HepG2 (cell line): ENCODE measurements around the gene CUEDC2. TPM values are rescaled to one million over a fixed set of nuclear protein-coding genes. Genes with fewer than 3 reads are reported as not detected.

ENCODE experiments used
- CTCF ChIP-seq: sonication (generic); formaldehyde crosslinking; IDR thresholded peaks from 2 replicates; pipeline ENCODE4 v1.5.0; 2020; ENCODE audit warnings: mild to moderate bottlenecking, missing genetic modification reagents, moderate library complexity
- ELF3 ChIP-seq: IDR thresholded peaks from 2 replicates; pipeline ENCODE4 v1.6.1; 2016; ENCODE audit warnings: missing genetic modification reagents, missing compliant biosample characterization
- HNRNPLL ChIP-seq: fragments of 200-400 bp; formaldehyde crosslinking; IDR thresholded peaks from 2 replicates; pipeline ENCODE4 v1.6.1; 2017; ENCODE audit warnings: mild to moderate bottlenecking, low read depth, low read length; ENCODE audit not compliant: poor library complexity, severe bottlenecking
- LCORL ChIP-seq, 2 experiments: fragments of 450-650 bp in 1 of 2; sonication (generic) in 1 of 2; formaldehyde crosslinking in 1 of 2; IDR thresholded peaks; 2 replicates each; pipeline versions ENCODE4 v1.5.0 to v1.6.1; 2017 to 2020; ENCODE audit warnings: antibody characterized with exemption in 1 of 2, missing genetic modification reagents in 1 of 2
- NCOA2 ChIP-seq: sonication (generic); formaldehyde crosslinking; IDR thresholded peaks from 2 replicates; pipeline ENCODE4 v1.8.0; 2022; ENCODE audit warnings: inconsistent platforms
- NFIC ChIP-seq: IDR thresholded peaks from 2 replicates; pipeline ENCODE4 v1.6.1; 2012; ENCODE audit warnings: mild to moderate bottlenecking, low read length, inconsistent platforms
- RAD21 ChIP-seq: fragments of 450-650 bp; formaldehyde crosslinking; IDR thresholded peaks from 2 replicates; pipeline ENCODE4 v1.5.0; 2020; ENCODE audit warnings: mild to moderate bottlenecking
- SALL1 ChIP-seq: sonication (generic); formaldehyde crosslinking; IDR thresholded peaks from 2 replicates; pipeline ENCODE4 v1.8.0; 2022; ENCODE audit warnings: mild to moderate bottlenecking, missing genetic modification reagents
- THRA ChIP-seq: sonication (generic); formaldehyde crosslinking; IDR thresholded peaks from 2 replicates; pipeline ENCODE4 v1.4.0; 2020; ENCODE audit warnings: missing genetic modification reagents, borderline replicate concordance
- ZMYM4 ChIP-seq: sonication (generic); formaldehyde crosslinking; IDR thresholded peaks from 2 replicates; pipeline ENCODE4 v1.8.1; 2023; ENCODE audit warnings: mild to moderate bottlenecking, missing genetic modification reagents
- ZNF574 ChIP-seq: sonication (generic); formaldehyde crosslinking; IDR thresholded peaks from 2 replicates; pipeline ENCODE4 v1.4.0; 2020; ENCODE audit warnings: missing genetic modification reagents
- ZNF724P ChIP-seq: sonication (generic); formaldehyde crosslinking; IDR thresholded peaks from 2 replicates; pipeline ENCODE4 v1.8.0; 2022; ENCODE audit warnings: missing genetic modification reagents, borderline replicate concordance
- ZNF788 ChIP-seq: sonication (generic); formaldehyde crosslinking; IDR thresholded peaks from 2 replicates; pipeline ENCODE4 v1.5.0; 2020; ENCODE audit warnings: mild to moderate bottlenecking, missing genetic modification reagents, borderline replicate concordance
- ZSCAN22 ChIP-seq: sonication (generic); formaldehyde crosslinking; IDR thresholded peaks from 2 replicates; pipeline ENCODE4 v1.4.0; 2020; ENCODE audit warnings: mild to moderate bottlenecking, missing genetic modification reagents
- polyA plus RNA-seq, 8 experiments: library from polyadenylated mRNA; depleted of rRNA in 3 of 8; stranded (reverse) in 7 of 8; unstranded in 1 of 8; fragments of >200 nt; fragmentation: Illumina TruSeq in 4 of 8; extraction: Trizol in 4 of 8; gene quantifications; 2 replicates each; pipeline versions ENCODE4 v1.2.1 to v1.2.3, GENCODE V29; 2011 to 2016; ENCODE audit warnings: low read depth in 4 of 8, missing spikeins in 1 of 8, mixed read lengths in 1 of 8; ENCODE audit not compliant: insufficient read depth in 1 of 8
- total RNA-seq, 5 experiments: library from RNA; depleted of rRNA; stranded (reverse); fragments of >200 nt; fragmentation: Illumina TruSeq; extraction: Trizol; gene quantifications; 2 replicates each; pipeline ENCODE4 v1.2.3, GENCODE V29; 2016; ENCODE audit warnings: low read depth in 1 of 5
- TF ChIP-seq, protein P1 (sequence below): sonication (generic); formaldehyde crosslinking; IDR thresholded peaks from 2 replicates; pipeline ENCODE4 v1.8.0; 2023; ENCODE audit warnings: mild to moderate bottlenecking, missing genetic modification reagents
- TF ChIP-seq, protein P2 (sequence below), 2 experiments: sonication (generic) in 1 of 2; formaldehyde crosslinking in 1 of 2; IDR thresholded peaks; 2 replicates each; pipeline versions ENCODE4 v1.4.0 to v1.6.1; 2016 to 2020; ENCODE audit warnings: borderline replicate concordance in 1 of 2, low read depth in 1 of 2, mild to moderate bottlenecking in 1 of 2, missing genetic modification reagents in 1 of 2

Gene CUEDC2
- total and polyA plus RNA-seq, 2 of the 13 experiments (the other 11 are each of a cell fraction or from before 2014, with no cell fraction given), result 13.1 to 18.4 TPM

GRCh38 chr10:102399217-102400021, 33.0 kb downstream of the CUEDC2 start (continued):
- TF ChIP-seq ZNF574 (CRISPR knock-in tag) (peak; percentile 97), NFIC (no peak), SALL1 (peak; percentile 82), HNRNPLL (peak; percentile 92), NCOA2 (CRISPR knock-in tag) (peak; percentile 66; the same call in 1 of the 2 replicates), RAD21 (CRISPR knock-in tag) (peak; percentile 94), CTCF (CRISPR knock-in tag) (peak; percentile 99), ELF3 (CRISPR knock-in tag) (peak; percentile 82), ZSCAN22 (CRISPR knock-in tag) (no peak), ZNF788 (CRISPR knock-in tag) (peak; percentile 96), LCORL (IDR thresholded peaks at IDR 0.05) (no peak), LCORL (CRISPR knock-in tag; IDR thresholded peaks at IDR 0.05) (peak; percentile 90), ZMYM4 (CRISPR knock-in tag) (peak; percentile 76), THRA (CRISPR knock-in tag) (peak; percentile 54; the same call in 1 of the 2 replicates), ZNF724P (CRISPR knock-in tag) (no peak)
- TF ChIP-seq, protein P1, sequence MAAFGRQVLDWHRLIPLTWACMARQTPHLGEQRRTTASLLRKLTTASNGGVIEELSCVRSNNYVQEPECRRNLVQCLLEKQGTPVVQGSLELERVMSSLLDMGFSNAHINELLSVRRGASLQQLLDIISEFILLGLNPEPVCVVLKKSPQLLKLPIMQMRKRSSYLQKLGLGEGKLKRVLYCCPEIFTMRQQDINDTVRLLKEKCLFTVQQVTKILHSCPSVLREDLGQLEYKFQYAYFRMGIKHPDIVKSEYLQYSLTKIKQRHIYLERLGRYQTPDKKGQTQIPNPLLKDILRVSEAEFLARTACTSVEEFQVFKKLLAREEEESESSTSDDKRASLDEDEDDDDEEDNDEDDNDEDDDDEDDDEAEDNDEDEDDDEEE (CRISPR knock-in tag), result peak; percentile 64; the same call in 1 of the 2 replicates
- TF ChIP-seq, protein P2, sequence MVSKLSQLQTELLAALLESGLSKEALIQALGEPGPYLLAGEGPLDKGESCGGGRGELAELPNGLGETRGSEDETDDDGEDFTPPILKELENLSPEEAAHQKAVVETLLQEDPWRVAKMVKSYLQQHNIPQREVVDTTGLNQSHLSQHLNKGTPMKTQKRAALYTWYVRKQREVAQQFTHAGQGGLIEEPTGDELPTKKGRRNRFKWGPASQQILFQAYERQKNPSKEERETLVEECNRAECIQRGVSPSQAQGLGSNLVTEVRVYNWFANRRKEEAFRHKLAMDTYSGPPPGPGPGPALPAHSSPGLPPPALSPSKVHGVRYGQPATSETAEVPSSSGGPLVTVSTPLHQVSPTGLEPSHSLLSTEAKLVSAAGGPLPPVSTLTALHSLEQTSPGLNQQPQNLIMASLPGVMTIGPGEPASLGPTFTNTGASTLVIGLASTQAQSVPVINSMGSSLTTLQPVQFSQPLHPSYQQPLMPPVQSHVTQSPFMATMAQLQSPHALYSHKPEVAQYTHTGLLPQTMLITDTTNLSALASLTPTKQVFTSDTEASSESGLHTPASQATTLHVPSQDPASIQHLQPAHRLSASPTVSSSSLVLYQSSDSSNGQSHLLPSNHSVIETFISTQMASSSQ (IDR thresholded peaks at IDR 0.05; ENCODE audit: low read depth), result no peak
- TF ChIP-seq, protein P2 (CRISPR knock-in tag; IDR thresholded peaks at IDR 0.05; ENCODE audit: borderline replicate concordance), result 0 out of 2 replicates have a peak, but pooled peaks have one; percentile 50
